HuH-7.5 (cell line): ENCODE measurements around the gene TDRD3.
"Not testable (repeated sequence)": the region's sequence is repeated elsewhere in the genome, so short reads cannot be mapped to it uniquely, and the experiment has no call there.

Source experiments
- DNase-seq: peaks from one replicate; pipeline ENCODE4 v3.0.0; 2011; ENCODE audit warnings: low spot score

The TDRD3 gene

DNA sequence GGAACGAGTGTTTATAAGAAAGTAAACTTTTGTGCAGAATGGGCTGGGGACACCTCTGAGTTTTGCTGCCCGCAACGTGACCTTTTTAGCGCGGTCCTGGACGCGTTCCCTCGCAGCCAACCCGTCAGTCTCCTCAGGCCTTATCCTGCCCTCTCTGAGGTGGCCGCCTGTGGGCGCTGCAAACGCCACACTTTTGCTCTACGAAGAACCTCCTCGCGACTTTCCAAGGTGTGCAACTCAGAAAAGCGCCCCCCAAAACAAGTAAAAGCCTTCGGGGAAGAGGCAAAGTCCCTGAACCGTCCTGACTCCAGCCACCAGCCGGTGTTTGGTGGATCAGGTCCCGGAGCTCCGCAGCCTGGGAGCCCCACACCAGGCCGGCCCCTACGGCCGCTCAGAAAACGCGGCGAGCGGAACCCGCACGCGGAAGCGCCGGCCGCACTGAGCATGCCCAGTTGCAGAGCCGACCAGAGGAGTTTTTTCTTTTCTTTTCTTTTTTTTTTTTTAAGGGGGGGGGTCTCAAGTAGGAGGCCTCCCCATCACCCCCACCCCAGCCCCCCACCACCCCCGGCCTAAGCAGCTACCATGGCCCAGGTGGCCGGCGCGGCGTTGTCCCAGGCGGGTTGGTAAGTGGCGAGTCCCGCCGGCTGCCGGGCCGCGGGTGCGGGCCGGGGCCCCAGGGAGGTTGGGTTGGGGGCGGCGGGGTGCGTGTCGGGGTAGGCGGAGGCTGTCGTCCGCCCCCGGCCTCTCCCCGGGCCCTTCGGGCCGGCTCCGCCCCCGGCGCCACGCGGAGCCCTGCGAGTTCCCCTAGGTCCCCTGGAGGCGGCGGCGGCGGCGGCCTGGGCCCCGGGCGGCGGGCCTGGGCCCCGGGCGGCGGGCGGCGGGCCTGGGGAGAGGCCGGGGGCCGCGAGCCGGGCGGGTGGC lies at the start of gene TDRD3:
TDRD3 (plus strand) TSS at position 438 of the 921 bp plus-strand sequence; CDS start at position 583, 145 bp downstream.
- DNase-seq, result peak; percentile 68

DNA sequence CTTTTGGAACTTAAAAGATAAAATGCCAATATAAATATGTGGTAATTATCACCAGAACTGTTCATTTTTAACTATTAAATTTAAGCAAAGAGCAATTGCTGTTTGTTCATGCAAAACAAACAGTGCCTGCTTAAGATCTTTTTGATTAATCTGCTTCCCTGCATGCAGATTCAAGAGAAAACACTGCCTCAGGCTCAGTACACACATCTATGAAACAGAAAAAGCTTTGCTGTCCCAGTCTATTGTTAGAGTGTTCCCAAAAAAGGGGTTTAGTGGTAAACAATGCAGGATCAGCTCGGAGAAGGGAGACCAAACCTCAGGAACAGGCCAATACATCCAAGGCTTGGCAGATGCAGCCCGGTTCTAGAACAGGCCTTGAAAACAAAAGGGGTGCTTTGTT lies 49.3 kb upstream of the TDRD3 start:
- DNase-seq, result no peak

DNA sequence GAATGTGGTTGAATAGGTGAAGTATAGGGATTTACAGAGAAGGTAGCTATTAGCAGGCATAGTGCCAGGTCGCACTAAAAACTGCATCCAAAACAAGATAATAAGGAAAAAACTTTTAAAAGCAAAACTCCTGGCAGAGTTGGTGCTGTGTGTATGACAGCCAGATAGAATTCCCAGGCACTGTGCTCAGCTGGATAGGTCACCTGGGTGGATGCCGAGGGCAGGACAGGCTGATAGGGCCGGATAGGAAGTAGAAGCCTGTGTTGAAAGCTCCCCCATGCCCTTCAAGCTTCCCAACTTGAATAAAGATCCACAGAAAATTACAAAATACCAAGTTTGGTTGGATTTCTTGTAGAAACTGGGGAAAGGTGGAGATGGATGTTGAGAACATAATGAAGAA lies 48.9 kb upstream of the TDRD3 start:
- no peak for DNase-seq

DNA sequence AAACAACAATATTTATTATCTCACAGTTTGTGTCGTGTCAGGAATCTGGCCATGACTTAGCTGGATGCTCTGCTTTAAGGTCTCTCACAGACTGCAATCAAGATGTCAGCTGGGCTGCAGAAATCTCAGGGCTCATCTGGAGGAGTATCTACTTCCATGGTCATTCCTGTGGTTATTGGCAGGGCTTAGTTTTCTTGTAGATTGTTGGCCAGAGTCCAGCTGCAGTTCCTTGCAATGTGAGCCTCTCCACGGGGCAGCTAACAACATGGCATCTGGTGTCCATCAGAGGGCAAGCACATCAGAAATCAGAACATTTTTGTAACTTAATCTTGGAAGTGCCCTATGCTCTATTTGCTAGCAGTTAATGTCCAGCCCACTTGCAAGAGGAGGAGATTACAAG lies 45.7 kb upstream of the TDRD3 start:
- no peak for DNase-seq

DNA sequence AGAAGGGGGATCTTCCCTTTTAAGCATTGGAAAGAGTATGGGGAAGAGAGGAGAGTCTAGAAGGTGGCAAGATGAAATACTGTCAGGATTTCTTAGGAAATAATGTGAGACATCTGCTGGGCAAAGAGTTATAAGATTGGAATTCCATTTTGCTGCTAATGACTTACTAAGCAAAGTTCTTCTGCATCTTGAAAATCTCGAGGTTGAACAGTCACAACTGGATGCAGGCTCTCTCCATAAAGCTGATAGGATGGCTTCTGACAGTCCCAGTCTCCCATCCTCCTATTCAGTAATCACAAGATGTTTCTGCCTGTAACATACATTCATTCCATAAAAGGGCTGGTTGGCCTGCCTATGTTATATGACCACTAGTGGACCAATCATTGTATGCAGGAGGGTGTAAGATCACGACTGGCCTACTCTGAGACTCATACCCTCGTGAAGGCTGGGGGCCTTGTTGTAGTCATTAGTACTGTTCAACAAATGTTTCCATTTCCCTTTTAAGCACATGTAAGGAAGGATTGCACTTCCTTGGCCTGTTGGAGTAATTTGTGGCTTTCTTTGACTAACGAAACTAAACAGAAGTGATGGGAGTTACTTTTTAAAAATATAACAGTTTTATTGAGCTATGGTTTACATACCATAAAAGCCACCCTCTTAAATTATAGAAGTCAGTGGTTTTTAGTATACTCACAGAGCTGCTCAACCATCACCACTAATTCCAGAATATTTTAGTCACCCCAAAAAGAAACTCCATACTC lies 45.0 kb upstream of the TDRD3 start:
- no peak for DNase-seq

DNA sequence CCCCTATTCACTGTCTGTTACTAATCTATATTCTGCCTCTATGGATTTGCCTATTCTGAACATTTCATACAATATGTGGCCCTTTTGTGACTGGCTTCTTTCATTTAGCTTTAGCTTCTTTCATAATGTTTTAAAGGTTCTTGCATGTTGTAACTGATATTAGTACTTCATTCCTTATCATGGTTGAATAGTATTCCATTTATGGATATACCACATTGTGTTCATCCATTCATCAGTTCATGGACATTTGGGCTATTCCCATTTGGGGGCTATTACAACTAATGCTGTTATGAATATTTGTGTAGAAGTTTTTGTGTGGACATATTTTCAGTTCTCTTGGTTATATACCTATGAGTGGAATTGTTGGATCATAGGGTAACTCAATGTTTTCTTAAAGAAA lies 44.4 kb upstream of the TDRD3 start:
- DNase-seq, result no peak

DNA sequence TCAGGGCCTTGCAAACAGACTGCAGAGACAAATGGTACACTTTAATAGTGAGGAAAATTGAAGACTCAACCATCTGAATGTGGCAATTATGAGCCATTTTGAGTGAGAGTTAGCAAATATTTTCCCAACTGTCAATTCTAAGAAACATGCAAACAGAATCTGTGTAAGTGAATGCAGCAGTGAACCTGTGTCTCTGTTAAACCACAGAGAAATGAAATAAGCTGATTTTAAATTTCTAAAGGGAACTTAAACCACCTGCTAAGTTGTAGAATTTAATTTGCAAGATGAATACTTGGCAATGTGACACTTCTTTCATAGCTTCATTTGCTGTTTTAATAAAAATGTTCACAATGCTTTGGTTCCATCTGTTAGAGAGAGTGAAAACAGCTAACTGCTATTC lies 42.0 kb upstream of the TDRD3 start:
- no peak for DNase-seq

DNA sequence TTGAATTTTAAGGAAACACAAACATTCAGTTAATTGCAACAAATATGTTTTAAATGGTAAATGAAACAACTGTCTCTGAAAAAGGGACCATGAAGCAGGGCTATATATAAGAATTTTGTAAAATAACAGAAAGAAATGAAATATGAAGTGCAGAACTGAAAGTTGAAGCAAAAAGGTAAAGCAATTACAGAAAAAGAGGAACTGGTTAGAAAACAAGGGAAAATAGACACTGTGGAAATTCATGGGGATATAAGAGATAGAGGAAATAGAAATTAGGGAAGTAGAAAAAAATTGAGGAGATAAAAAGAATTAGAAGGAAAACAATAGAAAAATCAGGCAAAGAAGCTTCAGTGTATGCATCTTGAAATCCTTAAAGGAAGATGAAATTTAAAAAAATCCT lies 40.0 kb upstream of the TDRD3 start:
- no peak for DNase-seq

DNA sequence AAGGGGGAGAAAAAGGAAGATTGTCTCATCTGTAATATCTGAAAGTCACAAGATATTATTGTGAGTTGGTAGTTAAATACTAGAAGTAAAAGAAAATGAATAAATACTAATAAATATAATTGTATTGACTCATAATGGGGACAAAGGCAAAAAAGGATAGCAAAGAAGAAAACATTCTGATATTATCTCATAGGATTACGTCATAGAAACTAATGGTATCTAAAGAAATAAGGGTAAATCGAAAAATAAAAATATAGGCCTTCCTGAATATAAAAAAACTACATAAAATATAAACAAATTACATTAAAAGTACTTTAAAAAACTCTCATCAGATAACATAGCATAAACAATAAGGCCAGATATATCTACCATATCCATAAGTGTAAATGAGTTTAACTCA lies 38.6 kb upstream of the TDRD3 start:
- no peak for DNase-seq

DNA sequence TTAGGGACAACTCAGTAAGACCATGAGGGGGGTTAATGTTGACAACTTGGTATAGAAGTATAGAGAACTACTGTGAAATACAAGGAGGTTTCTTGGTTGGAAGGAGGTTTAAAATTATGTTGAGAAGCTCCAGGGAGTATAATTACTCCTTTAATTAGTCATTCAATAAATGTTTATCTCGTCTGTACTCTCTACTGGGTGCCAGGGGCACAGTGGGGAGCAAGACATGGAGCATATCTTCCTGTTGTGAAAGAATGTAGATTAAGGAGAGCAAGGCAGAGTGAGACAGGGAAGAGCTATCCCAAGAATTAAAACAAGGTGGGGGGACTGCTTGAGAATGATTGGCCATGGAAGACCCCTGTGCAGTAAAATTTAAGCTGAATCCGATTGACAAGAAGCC lies 33.7 kb upstream of the TDRD3 start:
- no peak for DNase-seq

DNA sequence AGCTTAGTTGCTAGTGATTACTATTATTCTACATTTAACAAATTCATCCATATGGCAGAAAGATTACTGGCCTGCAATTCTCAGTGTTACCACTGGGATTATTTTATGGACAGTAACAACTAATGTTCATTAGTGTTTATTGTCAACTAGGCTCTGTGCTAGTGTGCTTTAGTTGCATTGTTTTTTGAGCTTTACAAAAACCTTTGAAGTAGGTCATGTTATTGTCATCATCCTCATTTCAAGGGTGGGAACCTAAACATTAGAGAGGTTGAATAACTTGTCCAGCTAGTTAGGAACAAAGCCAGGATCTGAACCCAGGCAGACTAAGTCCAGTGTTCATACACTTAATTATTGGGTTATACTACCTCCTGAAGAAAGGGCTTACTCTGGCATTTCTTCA lies 27.8 kb upstream of the TDRD3 start:
- DNase-seq, result no peak

DNA sequence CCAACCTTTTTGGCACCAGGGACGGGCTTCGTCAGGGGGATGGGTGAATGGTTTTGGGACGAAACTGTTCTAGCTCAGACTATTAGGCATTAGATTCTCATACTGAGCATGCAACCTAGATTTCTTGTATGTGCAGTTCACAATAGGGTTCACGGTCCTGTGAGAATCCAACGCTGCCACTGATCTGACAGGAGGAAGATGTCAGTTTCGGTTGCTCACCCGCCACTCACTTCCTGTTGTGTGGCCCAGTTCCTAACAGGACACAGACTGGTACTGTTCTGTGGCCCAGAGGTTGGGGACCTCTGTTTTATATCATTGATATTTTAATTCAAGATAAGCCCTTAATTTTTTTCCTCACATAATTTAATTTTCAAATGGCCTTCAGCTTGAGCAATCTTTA lies 26.7 kb upstream of the TDRD3 start:
- DNase-seq, result no peak

DNA sequence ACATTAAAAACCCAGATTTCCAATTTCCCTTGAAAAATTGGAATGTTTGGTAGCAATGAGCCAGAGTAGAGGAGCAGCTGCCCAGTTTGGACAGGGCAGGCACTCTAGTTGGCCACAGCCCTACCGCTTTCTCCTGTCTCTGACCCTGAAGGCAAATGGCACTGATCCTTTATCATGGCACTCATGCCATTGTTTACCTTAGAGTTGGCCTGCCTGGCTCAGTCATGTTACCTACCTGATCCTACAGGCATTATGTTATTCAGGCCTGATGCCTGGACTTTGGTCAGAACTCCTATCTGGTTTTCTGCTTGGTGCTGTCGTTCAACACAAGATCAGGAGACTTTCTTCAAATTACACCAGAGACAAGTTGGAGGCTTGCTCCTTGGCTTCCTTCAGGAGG lies 24.9 kb upstream of the TDRD3 start:
- no peak for DNase-seq

DNA sequence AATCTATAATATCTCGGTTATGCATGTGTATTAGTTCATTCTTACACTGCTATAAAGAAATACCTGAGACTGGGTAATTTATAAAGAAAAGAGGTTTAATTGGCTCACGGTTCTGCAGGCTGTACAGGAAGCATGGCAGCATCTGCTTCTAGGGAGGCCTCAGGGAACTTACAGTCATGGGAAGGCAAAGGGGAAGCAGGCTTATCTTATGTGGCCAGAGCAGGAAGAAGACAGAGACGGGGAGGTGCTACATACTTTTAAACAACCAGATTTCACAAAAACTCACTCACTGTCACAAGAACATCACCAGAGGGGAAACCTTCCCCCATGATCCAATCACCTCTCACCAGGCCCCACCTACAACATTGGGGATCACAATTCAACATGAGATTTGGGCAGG lies 17.7 kb upstream of the TDRD3 start:
- DNase-seq, result not testable (repeated sequence)

DNA sequence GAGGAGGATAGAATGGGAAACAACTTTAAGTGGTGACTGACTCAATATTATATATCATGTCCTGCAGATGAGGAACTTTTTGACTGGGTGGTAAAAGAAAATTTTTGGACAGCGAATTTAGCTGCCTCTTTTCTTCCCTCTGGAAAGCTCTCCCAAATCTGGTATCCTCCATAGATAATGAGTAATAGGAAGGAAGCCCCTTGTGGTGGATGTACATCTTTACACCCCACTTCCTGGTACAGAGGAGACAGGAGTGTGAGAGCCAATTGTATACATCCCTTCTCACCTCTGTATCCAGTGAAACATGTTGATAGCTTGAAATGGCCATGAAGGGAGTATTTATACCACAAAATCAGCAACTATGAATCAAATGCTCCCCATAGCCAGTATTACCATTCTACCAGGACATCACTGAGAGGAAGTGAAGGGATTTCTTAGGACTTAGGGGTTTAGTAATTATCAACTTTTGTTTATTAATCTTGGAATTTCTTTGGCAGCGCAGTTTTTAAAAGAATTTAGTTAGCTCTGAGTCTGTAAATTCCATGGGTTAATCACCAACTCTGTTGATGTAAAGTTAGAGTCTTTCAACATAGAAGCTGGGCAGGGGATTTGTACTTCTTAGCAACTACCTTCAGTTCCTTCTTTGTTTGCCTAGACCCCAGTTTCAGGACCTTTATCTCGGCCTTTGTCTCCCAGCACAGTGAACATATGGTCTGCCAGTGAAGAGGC lies 17.0 kb upstream of the TDRD3 start:
- no peak for DNase-seq

DNA sequence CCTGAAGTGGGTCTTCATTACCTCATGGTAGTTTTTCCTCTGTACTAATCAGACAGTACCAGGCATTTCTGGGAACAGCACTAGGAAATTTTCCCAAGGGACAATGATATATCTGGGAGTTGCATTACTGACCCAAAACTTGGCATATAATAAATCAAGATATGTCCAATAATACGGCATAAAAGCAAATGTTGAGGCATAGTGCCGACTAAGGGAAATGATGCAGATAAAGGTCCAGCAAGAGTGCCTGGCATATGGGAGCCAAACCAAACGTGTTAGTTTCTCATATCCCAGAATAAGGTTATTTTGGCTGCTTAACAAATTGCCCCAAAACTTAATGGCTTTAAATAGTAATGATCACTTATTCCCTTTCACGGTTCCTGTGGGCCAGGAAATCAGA lies 12.1 kb upstream of the TDRD3 start:
- no peak for DNase-seq

DNA sequence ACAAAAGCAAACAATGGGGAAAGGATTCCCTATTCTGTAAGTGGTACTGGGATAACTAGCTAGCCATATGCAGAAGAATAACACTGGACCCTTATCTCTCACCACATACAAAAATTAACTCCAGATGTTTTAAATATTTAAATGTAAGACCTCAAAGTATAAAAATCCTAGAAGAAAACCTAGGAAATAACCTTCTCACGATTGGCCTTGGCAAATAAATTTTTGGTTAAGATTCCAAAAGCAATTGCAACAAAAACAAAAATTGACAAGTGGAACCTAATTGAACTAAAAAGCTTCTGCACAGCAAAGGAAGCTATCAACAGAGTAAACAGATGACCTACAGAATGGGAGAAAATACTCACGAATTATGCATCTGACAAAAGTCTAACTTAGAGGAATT lies 10.8 kb upstream of the TDRD3 start:
- no peak for DNase-seq

DNA sequence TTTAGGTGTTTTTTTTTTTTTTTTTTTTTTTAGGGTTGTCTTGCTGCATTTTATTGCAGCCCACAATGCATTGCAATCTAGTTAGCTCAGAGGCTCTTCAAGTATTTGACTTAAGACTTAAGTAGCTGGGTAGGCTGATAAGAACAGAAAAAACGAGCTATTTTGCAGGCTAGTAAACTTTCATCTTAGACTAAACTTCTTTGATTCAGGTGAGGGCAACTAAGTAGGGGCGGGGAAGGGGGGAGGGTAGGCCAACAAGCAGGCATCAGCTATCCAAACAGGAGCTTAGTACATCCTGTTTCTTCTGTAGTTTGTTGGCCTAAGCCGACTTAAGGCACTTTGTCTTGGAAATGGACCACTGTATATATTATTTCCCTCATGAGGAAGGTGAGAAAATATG lies 4.9 kb upstream of the TDRD3 start:
- DNase-seq, result no peak

DNA sequence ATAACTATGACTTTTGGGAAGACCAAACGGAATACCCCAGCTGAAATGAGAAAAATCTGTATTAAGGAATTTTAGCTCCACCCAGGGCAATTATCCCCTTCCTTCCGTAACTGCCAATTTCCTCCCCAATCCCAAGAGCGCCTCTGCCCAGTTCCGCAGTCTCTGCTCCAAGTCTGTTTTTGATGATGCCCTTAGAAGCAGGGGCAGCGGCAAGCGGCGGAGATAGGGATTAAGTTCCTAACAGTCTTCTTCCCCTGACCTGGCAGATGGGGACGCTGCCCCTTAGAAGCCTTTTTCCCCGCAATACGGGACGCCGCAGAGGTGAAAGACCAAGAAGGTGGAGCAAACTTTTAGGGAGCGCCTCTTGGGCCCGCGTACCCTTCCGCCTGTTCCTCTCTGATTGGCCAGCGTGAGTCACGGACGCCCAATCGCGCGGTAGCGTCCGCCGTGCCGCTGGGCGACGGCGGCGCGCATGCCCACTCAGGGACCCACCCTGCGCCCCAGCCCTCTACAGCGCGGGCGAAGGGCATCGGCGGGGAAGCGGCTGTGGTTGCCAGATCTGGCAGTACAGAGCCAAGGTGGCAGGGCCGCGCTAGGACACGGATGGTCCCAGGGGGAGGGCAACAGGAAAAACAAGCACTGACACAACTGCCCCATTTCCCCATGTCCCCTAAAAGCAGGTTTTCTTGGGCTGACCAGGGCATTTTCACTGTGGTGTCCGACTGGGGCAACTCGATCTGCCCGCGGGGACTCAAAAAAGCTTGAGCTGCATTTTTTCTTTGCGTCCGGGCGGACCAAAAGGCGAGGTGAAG lies 843 bp upstream of the TDRD3 start:
- DNase-seq, result peak; percentile 88

DNA sequence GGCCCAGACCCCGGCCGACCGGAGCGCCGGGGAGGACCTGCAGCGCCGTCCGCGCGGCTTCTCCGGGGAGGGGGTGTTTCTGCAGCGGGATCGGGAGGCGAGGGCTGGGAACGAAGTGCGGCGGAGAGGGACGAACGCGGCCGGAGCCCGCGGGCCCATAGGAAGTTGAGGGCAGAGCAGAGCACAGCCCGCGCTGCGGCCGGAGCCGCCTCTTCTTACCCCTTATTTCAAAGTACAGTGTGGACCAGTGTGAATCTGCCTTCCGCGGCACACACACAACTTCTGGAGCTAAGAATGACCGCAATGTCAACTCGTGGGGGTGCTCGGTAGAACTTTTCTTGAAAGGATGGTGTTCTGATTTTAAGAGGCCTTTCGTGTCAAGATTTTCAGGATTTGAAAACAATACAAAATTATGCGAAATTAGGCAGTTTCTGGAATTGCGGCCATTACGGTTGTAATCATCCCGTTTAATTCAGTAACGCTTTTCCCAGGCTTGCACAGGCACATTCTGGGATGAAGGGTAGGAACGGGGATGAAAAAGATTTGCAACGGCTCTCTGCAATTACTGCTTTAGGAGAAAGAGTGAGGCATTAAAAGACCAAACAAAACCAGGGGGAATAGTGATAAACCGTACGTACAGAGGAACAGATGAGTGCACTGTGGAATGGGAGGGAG lies 821 bp downstream of the TDRD3 start:
- peak; percentile 44 for DNase-seq

DNA sequence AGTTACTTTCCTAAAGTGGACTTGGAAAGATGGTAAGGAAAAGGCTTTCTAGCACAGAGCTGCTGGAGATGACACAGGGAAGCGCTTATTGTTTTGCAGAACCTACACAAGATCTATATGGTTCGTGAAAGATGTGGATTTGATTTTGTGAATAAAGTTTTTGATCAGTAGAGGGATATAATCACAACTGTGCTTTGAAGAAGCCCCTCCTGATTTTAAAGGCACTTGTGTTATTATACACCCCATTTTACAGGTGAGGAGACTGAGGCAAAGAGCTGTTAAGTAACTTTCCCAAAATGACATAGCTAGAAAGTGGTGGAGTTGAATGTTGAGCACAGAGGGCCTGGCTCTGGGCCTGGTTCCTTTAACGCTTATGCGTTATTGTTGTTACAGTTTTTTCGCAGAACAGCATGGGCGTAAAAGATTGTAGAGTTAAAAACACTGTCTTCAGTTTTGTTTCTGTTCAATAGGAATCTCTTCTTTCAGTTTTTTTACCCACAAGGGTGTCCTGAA lies 1.4 kb downstream of the TDRD3 start:
- no peak for DNase-seq
